IPS DF 4.7 (cell line): ENCODE measurements around the gene NFATC3.
A peak's percentile ranks its signal among the peaks of the same experiment; 100 is the strongest.

Source experiments
- DNase-seq: peaks from one replicate; pipeline ENCODE4 v3.0.0-alpha.2; 2013; ENCODE audit warnings: low spot score; ENCODE audit errors: extremely low read depth

NFATC3 gene

GRCh38 chr16:68072038-68072695, 13.0 kb upstream of the NFATC3 start:
- DNase-seq, result no peak

- no peak for DNase-seq
Measured at GRCh38 chr16:68073902-68074760, 11.0 kb upstream of the NFATC3 start.

DNA sequence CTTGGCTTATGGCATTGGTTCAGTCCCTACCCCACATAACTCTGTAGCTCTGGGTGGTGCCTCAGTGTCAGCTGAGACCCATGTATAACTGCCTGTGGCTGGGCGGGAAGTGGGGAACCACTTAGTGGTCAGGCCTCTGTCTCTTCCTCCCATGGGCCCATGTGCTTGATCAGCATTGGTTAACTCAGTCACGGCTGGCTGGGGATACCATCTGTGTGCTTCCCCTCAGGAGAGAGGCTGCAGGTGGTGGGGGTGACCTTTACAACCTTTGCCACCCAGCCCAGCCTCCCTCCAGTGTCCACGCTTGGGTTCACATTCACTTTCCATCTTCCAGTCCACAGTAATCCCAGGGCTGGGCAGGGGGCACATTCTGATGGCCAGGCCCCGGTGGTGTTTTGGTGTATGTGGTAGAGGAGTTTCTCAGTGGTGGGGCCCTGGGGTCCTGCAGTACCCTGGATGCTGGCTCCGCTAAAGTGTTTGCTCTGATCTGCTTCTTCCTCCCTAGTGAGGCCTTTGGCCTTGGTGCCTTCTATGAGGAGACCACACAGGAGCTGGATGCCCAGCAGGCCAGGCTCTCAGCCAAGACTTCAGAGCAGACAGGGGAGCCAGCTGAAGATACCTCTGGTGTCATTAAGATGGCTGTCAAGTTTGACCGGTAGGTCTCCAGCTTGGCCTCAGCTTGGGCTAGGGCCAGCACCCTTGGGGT, 10.2 kb upstream of the NFATC3 start:
- DNase-seq, result no peak

GRCh38 chr16:68075980-68076379, 9.2 kb upstream of the NFATC3 start:
- no peak for DNase-seq

DNA sequence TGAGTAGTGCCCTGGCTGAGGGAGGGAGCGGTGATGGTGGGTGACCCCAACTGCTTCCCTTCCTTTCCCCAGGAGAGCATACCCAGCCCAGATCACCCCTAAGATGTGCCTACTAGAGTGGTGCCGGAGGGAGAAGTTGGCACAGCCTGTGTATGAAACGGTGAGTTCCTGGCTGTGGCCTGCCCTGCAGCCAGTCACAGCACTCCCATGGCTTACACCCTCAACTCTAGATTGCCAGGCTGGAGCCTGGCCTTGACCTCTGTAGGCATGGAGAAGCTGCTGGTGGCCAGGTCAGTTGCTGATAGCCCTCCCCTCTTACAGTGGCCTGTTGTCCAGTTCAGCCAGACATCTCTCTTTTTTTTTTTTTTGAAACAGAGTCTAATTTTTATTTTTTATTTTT, 8.6 kb upstream of the NFATC3 start:
- no peak for DNase-seq

GRCh38 chr16:68077866-68078700, 7.1 kb upstream of the NFATC3 start:
- no peak for DNase-seq

GRCh38 chr16:68078701-68079375, 6.3 kb upstream of the NFATC3 start:
- no peak for DNase-seq

DNA sequence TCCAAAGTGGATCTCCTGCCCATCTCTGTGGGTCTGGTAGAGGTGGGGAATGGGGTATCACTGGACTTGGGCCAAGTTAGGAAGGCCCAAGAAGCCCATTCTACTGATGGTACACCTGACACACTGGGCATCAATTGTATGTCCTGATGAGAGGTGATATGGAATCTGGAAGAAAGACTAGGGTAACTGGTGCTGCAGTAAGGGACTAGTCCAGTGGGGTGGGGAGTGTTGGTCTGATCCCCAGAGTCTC, 5.9 kb upstream of the NFATC3 start:
- no peak for DNase-seq

- no peak for DNase-seq
Measured at GRCh38 chr16:68079626-68080344, 5.4 kb upstream of the NFATC3 start.

DNA sequence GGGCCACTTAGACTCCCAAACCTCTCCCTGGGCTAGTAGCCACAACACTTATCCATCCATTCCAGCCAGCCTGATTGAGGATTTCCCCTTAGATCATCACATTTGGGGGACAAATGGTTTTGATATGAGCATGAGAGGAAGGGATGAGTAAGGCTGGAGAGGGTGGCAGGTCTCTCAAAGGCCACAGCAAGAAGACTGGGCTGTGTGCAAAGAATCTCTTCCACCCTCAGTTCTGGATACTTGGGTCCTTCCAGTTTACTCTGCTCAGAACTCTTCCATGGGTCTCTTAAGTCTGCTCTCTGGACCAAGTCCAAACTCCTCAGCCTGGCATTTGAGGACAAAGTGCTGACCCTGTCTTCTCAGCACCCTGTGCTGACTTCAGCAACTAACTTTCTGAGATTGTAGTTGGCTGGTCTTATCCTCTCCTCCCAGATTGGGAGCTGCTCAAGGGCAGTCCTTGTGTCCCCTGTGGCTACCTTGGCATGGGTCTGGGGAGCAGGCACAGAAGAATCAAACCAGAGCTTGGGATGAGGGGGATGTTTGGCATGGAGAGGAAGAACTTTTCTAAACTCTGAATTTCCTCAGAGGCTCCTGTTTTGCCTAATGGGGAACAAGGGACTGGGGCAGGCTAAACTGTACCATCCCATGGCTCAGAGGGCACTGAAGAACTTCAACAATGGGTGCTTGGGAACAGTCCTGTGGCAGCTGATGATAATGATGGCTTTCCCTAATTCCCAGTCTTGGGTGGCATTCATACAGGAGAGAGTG, 3.1 kb upstream of the NFATC3 start:
- DNase-seq, result no peak

GRCh38 chr16:68082629-68083238, 2.4 kb upstream of the NFATC3 start:
- DNase-seq, result no peak

GRCh38 chr16:68083239-68083781, 1.9 kb upstream of the NFATC3 start:
- no peak for DNase-seq

GRCh38 chr16:68083861-68084503, 1.2 kb upstream of the NFATC3 start:
- DNase-seq, result no peak

DNA sequence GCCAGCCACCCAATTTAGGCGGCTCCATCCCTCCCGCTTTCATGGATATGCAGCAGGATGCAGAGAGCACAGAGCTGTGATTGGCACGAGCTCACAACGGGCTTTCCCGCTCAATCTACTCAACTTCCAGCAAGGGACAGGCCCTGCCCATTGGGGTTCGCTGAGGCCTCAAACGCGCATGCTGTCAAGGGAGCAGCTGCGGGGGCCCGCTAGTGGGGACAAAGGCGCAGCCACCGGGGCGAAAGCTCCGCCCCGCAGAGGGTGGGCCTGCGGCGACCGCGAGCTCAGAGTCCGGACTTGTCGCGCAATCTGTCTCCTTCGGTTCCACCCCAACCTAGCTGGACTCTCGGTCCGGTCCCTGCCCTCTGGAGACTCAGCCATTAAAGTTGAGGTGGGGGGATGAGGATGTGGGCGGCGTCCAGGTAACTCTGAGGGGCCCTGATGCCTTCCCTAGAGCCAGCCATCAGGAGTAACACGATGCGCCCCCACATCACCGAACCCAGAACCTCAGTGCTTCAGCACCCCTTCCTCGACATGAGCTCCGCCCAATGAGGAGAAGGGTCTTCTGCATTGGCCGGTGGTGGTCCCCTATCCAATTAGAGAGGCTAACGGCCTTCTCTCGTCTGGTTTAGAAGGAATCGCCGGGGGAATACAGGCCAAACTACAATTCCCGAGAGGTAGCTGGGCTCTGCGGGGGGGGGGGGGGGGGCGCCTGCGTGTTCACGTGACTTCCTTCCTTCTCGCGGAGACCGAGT, 489 bp upstream of the NFATC3 start:
- peak; percentile 46 for DNase-seq

- no peak for DNase-seq
Measured at GRCh38 chr16:68086336-68086841, 1.2 kb downstream of the NFATC3 start.

DNA sequence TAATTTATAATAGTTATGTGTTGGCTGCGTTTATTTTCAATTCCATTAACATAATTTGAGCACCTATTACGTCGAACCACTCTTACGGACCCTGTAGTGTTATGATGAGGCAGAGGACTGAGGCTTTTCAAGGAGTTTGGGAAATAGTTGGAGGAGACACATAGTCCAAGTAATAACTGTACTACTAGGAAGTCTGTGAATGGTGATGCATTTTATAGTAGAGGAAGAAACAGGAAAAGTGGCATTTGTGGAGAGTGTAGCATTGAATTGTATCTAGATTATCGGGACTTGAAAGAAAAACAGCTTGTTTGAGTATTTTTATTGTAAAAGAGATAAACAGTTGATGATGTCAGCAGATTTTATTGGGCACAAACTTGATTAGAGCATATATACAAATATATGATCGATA, 1.7 kb downstream of the NFATC3 start:
- DNase-seq, result no peak

GRCh38 chr16:68087688-68088087, 2.5 kb downstream of the NFATC3 start:
- DNase-seq, result no peak
